GM19023 (cell line): ENCODE data around the gene GRID1.

Experiments used
- ATAC-seq: cut with Tn5 transposase; IDR thresholded peaks from one replicate; pipeline ENCODE4 v1.9.1; 2021; ENCODE audit warnings: mild to moderate bottlenecking, moderate library complexity; ENCODE audit not compliant: unreplicated experiment

Gene GRID1

GRCh38 chr10:86316274-86316835 is 50.2 kb downstream of the GRID1 start:
- no peak for ATAC-seq

DNA sequence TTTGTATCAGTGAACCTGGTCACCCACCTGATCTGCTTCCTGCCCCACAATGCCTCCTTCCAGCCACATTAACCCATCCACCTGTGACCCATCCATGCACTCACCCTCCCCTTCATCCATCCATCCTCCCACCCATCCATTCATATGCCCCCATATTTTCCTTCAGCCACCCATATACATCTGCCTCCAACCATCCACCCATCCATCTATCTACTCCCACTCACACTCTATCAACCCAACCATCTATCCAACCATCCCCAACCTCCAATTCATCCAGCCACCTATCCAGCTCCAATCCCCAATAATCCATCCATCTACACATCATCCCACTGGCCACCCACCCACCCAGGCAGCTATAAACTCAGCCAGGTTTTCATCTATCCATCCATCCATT is 51.0 kb downstream of the GRID1 start:
- ATAC-seq = no peak

- ATAC-seq = no peak
Observed at GRCh38 chr10:86314616-86315548, 51.7 kb downstream of the GRID1 start.

DNA sequence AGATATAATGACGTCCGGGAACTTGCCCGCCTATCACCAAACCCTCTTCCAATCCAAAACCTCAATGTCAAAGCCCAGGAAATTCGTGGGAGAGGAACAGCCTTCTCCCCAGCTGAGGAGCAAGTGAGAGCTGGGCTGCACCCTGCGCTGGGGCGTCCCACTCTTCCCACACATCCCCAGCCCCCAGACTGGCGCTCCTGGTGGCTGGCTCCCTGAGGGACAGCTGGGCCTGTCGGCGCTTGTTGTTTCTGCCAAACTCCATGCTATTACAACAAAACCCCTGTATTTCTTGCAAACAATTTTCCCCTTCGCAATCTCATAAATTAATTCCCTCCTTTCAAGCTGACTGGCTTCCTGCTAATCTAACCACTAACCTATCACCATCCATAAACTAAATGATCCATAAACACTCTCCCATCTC is 53.0 kb downstream of the GRID1 start:
- no peak for ATAC-seq

- no peak for ATAC-seq
Observed at GRCh38 chr10:86312701-86313270, 53.8 kb downstream of the GRID1 start.

DNA sequence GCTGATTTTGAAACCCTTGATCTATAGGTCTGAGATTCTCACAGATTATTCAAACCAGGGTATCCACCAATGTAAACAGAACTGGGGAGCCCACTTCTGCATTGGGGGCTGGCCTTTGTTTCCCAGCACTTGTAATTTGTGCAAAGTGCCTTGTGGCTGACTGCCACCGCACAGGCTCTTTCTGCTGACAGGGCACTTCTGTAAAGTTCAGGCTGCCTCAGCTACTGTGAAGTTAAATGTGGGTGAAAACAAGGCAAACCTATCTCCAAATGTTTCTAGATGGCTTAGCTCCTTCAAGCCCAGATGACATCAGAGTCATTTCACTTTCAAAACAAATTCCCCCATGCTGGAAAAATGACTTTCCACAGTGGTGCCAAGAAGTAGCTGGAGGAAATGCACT is 54.7 kb downstream of the GRID1 start:
- ATAC-seq = no peak

DNA sequence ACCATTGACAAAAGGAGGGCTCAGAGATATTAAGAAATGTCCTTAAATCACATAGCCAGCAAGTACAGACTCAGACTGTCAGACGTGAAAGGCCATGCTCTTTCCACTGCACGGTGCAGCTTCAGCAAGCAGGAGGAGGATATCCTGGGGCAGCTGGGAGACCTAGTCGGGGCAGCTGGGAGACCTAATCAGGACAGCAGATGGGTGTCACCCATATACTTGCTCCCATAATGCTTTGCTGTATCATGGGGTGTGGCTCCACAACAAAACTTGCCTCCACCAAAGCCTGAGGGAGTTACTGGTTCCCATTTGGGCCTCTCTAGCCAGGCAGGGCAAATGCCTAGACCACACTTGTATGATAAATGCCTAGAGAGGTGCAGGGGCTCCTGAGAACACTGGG is 55.4 kb downstream of the GRID1 start:
- no peak for ATAC-seq

- no peak for ATAC-seq
Observed at GRCh38 chr10:86310702-86311101, 55.9 kb downstream of the GRID1 start.

DNA sequence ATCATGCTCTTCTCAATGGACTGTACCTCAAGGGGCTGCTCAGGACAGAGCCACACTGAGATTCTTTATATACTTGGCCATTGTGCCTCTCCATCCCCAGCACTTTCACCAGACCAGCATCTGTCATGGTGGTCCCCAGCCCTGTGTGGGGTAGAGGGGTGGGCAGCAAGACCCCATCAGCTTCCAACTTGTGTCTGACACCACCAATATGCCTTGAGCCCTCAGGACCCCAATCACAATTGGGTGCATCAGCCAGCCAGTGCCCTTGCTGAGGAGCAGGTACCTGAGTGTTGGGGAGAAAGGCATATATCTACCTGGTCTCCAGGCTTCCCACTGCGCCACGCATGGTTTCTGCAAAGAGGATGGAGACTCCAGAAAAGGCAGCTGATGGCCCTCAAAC is 56.3 kb downstream of the GRID1 start:
- no peak for ATAC-seq

DNA sequence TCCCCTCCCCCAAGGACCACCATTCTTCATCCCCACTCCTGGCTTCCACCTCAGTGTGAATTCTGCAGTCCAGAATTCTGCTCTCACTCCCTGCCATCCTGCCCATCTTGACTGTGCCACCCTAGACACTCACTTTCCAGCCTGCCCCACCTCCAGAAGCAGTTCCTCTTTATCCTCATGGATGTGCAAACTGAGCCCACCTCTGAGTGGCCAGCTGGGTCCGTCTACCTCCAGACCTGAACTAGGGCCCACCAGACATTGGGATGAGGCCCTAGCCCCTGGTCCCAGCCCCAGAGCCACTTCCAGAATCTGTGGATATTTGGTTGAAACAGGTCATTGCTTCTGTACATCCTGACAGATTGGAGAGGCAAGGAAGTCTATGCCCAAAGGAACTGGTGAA is 58.5 kb downstream of the GRID1 start:
- ATAC-seq = no peak

DNA sequence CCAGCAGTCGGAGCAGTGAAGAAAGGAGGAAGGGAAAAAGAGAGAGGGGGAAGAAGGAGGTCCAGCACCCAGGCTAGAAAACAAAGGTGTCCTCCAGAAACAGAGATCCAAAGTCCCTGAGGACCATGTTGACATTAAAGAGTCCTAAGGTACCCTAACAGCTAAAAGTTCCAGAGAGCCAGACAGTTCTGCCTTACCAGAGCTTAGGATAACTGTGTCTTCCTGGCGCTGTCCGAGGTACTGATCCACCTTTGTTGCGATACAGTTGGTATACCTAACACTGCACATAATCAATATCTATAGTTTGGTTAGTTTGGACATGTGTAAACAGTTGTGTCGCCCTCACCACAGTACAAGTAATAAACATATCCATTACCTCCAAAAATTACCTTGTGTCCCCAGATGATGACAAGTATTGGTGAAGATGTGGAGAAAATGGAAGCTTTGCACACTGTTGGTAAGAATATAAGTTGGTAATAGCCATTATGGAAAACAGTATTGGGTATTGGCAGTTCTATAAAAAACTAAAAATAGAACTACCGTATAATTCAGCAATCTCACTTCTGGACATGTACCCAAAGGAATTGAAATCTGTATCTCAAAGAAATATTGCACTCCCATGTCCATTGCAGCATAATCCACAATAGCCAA is 59.8 kb downstream of the GRID1 start:
- ATAC-seq = no peak

GRCh38 chr10:86305521-86305920 is 61.1 kb downstream of the GRID1 start:
- ATAC-seq = no peak

DNA sequence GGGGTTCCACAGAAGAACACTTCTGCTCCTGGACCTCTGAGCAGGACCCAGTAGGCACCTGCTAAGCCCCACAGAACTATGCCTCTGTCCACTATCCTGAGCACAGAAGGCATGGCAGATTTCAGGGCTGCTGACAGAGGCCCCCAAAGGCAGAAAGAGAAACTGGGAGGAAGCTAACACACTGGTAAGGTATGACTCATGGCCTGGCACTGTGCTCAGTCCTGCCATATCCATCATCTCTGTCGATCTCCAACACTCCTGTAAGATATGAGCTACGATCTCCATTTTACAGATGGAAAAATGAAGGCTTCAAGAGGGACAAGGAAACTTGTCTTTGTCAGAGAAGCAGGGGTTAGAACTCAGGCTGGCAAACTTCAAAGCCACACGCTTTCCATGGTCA is 62.2 kb downstream of the GRID1 start:
- ATAC-seq = no peak

DNA sequence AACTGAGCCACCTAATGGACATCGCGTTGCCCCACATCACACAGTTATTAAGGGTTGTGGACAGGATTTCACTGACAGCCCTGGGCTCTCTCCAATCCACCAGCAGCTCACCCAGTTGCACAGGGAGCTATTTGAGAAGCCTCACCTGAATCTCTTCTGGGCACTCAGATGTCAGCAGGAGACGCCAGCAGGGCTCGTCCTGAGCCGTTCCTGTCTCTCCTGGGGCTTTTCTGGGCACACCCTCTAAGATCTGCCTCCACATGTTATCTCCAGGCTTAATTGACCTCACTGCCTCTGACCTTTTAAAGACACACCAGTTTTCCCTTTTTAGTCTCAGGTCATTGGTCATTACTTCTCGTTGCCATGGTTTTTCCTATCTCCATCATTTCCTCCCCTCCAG is 63.0 kb downstream of the GRID1 start:
- ATAC-seq = no peak

DNA sequence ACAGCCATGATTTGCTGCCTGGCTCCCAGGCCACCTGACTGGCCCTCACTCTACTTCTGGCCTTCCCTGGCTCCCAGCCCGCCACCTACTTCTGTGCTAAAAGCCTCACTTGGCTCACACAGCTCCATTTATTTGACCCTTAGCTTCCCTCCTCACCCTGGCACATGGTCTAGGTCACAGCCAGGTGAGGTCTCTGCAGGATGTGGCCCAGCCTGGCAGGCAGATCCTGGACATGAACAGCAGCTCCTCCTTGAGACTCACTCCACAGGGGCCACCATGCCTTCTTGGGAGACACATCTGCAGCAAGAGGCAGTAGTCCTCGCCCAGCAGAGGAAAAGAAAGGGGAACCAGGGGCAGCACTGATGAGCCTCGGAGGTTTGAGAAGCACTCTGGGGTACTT is 64.6 kb downstream of the GRID1 start:
- no peak for ATAC-seq

GRCh38 chr10:86300931-86301830 is 65.4 kb downstream of the GRID1 start:
- no peak for ATAC-seq

DNA sequence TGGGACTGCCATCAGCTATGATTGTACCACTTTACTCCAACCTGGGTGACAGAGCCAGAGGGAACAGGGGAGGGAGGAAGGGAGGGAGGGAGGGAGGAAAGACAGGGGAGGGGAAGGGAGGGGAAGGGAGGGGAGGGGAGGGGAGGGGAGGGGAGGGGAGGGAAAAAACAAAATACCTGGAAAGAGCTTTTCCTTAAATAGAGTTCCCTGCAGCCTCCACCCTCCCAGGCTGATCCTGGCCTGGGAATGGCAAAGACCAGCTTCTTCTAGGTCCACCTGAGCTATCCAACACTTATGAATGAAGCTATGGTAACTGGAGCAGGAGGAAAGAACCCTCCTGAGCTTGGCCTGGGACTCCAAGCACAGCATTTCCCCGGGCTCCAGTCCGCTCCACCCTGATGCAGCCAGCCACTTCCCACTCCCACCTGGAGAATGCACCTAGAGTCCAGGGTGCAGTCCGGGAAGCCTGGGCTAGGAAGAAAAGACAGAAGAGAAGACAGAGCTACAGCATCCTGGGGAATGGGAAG is 66.1 kb downstream of the GRID1 start:
- ATAC-seq = no peak

- no peak for ATAC-seq
Observed at GRCh38 chr10:86299562-86299961, 67.0 kb downstream of the GRID1 start.

GRCh38 chr10:86298501-86299001 is 68.0 kb downstream of the GRID1 start:
- ATAC-seq = no peak

GRCh38 chr10:86295791-86296190 is 70.8 kb downstream of the GRID1 start:
- no peak for ATAC-seq
